Parathyroid adenoma (tissue), 2 donors: ENCODE results near the gene PPP2R5C.

ENCODE experiments used
- H2AFZ ChIP-seq: fragments of 300-600 bp; sonication (generic); one replicate; pipeline ENCODE4 v1.7.0; 2017; ENCODE audit warnings: antibody characterized with exemption, mild to moderate bottlenecking
- H3K27ac ChIP-seq: fragments of 300-600 bp; sonication (generic); one replicate; pipeline ENCODE4 v1.7.0; 2017
- H3K27me3 ChIP-seq: fragments of 300-600 bp; sonication (generic); one replicate; pipeline ENCODE4 v1.7.0; 2017; ENCODE audit warnings: low read length; ENCODE audit not compliant: control insufficient read depth, insufficient read depth
- H3K36me3 ChIP-seq: fragments of 300-600 bp; sonication (generic); one replicate; pipeline ENCODE4 v1.7.0; 2017; ENCODE audit warnings: low read length; ENCODE audit not compliant: control insufficient read depth, insufficient read depth
- H3K4me1 ChIP-seq: fragments of 300-600 bp; sonication (generic); one replicate; pipeline ENCODE4 v1.7.0; 2017; ENCODE audit warnings: control low read depth
- H3K4me2 ChIP-seq: fragments of 300-600 bp; sonication (generic); one replicate; pipeline ENCODE4 v1.7.0; 2017; ENCODE audit warnings: low read length
- H3K4me3 ChIP-seq: fragments of 300-600 bp; sonication (generic); one replicate; pipeline ENCODE4 v1.7.0; 2017; ENCODE audit warnings: low read depth, low read length
- H3K79me2 ChIP-seq: fragments of 300-600 bp; sonication (generic); one replicate; pipeline ENCODE4 v1.7.0; 2017; ENCODE audit warnings: control low read depth
- H3K9ac ChIP-seq: fragments of 300-600 bp; sonication (generic); one replicate; pipeline ENCODE4 v1.7.0; 2017; ENCODE audit warnings: mild to moderate bottlenecking
- H3K9me3 ChIP-seq: fragments of 300-600 bp; sonication (generic); one replicate; pipeline ENCODE4 v1.7.0; 2017; ENCODE audit warnings: low read length; ENCODE audit not compliant: control insufficient read depth
- CTCF ChIP-seq: fragments of 300-600 bp; sonication (generic); IDR thresholded peaks from one replicate; pipeline ENCODE4 v1.7.0; 2017; ENCODE audit warnings: antibody characterized with exemption, mild to moderate bottlenecking
- donor health status: primary hyperparathyroidism.

PPP2R5C gene

DNA sequence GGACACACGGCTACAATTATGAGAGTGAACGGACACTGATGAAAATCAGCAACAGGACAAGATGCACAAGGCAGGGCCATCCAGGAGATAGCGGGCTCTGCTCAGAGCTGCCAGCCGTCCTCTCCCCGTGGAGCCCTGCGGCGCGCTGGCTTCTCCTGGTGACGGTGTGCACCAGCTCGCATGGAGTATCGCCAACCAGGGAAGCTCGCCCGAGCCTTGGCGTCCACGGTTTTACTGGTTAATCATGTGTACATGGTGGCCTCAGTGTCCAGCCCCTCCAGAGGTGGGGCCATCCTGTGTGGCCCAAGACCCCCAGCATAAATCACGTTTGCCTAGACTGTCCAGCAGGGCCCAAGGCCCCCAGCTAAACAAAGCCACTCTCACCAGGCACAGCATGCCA lies 171.7 kb downstream of the PPP2R5C start:
- Histone ChIP-seq H3K4me1 (no peaks in the 10 kb centered on the region), H3K4me2 (no peak overlapping the region), H2AFZ (no peak overlapping the region), H3K4me3 (no peak overlapping the region), H3K36me3 (no peaks in the 10 kb centered on the region), H3K9ac (no peak overlapping the region), H3K79me2 (no peaks in the 10 kb centered on the region), H3K27me3 (no peaks in the 10 kb centered on the region), H3K9me3 (no peaks in the 10 kb centered on the region), H3K27ac (no peak overlapping the region)
- TF ChIP-seq CTCF: no peak

DNA sequence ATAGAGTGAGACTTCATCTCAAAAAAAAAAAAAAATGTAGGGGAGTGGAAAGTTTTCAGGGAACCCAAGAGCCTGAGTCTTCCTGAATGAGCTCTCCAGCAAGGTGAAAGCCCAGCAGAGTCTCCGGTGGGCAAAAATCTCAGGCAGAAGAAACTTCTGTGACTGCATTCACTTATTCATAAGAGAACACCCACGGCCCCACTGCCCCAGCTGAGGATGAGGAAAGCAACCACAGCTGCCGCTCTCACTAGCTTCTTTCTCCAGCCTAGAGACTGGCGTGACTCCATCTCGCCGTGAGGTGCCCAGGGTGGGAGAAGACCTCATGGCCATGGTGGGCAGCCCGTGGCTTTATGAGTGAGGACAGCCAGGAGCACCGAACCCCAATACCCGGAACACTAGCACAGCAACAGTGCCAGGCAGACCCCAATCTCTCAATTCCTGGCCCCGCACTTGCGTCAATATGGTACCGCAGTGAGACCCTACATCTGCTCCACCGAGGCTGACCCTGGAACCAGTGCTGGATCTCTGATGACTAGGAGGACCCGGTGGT lies 173.2 kb downstream of the PPP2R5C start:
- TF ChIP-seq CTCF: no peak
- Histone ChIP-seq H3K79me2 (no peaks in the 10 kb centered on the region), H3K4me2 (no peak overlapping the region)

DNA sequence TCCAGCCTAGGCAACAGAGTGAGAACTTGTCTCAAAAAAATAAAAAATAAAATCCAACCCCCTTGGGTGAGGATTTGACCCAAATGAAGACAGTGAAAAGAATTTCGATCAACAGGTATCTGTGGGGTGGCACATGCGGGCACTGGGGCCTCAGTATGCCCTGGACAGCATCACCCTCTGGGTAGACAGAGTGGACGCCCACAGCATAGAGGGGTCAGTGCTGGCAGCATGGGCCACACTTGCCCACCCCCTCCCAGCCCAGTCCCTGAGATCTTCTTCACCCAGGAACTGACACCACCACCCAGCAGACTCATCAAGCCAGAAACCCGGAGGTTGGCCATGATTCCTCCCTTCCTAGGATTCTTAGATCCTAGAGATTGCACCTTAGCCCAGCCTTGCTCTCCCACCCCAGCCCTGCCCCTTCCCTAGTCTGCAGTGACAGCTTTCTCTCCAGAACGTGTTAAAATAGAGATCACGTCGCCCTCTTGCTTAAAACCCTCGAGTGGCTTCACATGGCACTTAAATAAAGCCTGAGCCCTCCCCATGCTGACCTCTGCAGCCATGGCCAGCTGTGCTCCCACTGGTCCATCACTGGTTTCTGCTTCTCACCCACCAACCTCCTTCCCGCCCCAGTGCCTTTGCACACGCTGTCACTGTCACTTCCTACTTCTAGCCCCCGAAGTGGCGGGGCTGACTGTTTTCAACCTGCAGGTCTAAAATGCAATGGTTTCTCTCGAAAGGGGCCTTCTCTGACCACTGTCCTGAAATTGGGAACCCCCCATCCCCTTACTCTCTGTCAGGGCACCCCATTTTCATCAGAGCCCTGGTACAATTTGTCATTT lies 176.6 kb downstream of the PPP2R5C start:
- Histone ChIP-seq H3K9me3 (no peaks in the 10 kb centered on the region), H3K27me3 (no peaks in the 10 kb centered on the region), H3K36me3 (no peaks in the 10 kb centered on the region), H3K9ac (no peak overlapping the region), H3K4me2 (no peak overlapping the region), H2AFZ (peak overlapping the region; percentile 27), H3K4me1 (peaks cover 3% of the 10 kb centered on the region), H3K4me3 (no peak overlapping the region), H3K79me2 (no peaks in the 10 kb centered on the region), H3K27ac (no peak overlapping the region)
- no peak for TF ChIP-seq CTCF

More for the DNA sequence above, 173.2 kb downstream of the PPP2R5C start:
- H3K4me1 ChIP-seq: peaks cover 3% of the 10 kb centered on the region
- no peaks in the 10 kb centered on the region for H3K27me3 ChIP-seq
- no peak overlapping the region for H3K4me3 ChIP-seq
- no peak overlapping the region for H2AFZ ChIP-seq
- no peak overlapping the region for H3K27ac ChIP-seq
- H3K36me3 ChIP-seq: no peaks in the 10 kb centered on the region
- no peaks in the 10 kb centered on the region for H3K9me3 ChIP-seq
- H3K9ac ChIP-seq: no peak overlapping the region

DNA sequence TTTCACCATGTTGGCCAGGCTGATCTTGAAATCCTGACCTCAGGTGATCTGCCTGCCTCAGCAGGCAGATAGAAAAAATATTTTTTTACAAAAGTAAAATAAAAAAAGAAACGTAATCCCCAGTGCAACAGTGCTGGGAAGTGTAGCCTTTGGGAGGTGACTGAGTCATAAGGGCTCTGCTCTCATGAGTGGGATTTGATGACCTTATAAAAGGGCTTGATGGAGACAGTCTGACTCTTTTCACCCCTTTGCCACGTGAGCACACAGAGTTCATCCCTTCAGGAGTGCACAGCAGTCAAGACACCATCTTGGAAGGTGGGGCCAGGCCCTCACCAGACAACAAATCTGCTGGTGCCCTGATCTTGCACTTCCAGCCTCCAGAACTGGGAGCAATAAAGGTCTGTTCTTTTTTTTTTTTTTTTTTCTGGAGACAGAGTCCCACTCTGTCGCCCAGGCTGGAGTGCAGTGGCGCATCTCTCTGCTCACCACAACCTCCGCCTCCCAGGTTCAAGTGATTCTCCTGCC lies 178.2 kb downstream of the PPP2R5C start:
- no peak overlapping the region for H3K9ac ChIP-seq
- TF ChIP-seq CTCF: no peak
- H3K79me2 ChIP-seq: no peaks in the 10 kb centered on the region
- H3K27ac ChIP-seq: no peak overlapping the region
- no peak overlapping the region for H3K4me3 ChIP-seq
- H3K4me2 ChIP-seq: no peak overlapping the region
- H3K27me3 ChIP-seq: no peaks in the 10 kb centered on the region
- peaks cover 3% of the 10 kb centered on the region for H3K4me1 ChIP-seq
- no peaks in the 10 kb centered on the region for H3K9me3 ChIP-seq
- H3K36me3 ChIP-seq: no peaks in the 10 kb centered on the region
- no peak overlapping the region for H2AFZ ChIP-seq
